Measurements from ENCODE around the gene SLC47A1.
"Not testable (repeated sequence)": the region's sequence is repeated elsewhere in the genome, so short reads cannot be mapped to it uniquely, and the experiment has no call there.

SLC47A1 gene

GRCh38 chr17:19533718-19534561 is at the start of gene SLC47A1:
Gene SLC47A1, plus strand, starts transcription at chr17:19533854. Its CDS starts 86 bp downstream, at chr17:19533940.
- peak in 1 of 2 donors; percentile 6 for DNase-seq (ENCODE audit: low read depth in 1 of 2, low spot score in 1 of 2)

- no peak for DNase-seq (ENCODE audit: low read depth in 1 of 2, low spot score in 1 of 2)
Measured at GRCh38 chr17:19485800-19486340, 47.8 kb upstream of the SLC47A1 start.

GRCh38 chr17:19486351-19487023 is 47.2 kb upstream of the SLC47A1 start:
- DNase-seq (ENCODE audit: low read depth in 1 of 2, low spot score in 1 of 2) = no peak

GRCh38 chr17:19487024-19487600 is 46.5 kb upstream of the SLC47A1 start:
- no peak for DNase-seq (ENCODE audit: low read depth in 1 of 2, low spot score in 1 of 2)

- no peak for DNase-seq (ENCODE audit: low read depth in 1 of 2, low spot score in 1 of 2)
Measured at GRCh38 chr17:19492141-19492540, 41.5 kb upstream of the SLC47A1 start.

- DNase-seq (ENCODE audit: low read depth in 1 of 2, low spot score in 1 of 2) = no peak
Measured at GRCh38 chr17:19494961-19495806, 38.5 kb upstream of the SLC47A1 start.

GRCh38 chr17:19495828-19496528 is 37.7 kb upstream of the SLC47A1 start:
- no peak for DNase-seq (ENCODE audit: low read depth in 1 of 2, low spot score in 1 of 2)

GRCh38 chr17:19497624-19498023 is 36.0 kb upstream of the SLC47A1 start:
- no peak for DNase-seq (ENCODE audit: low read depth in 1 of 2, low spot score in 1 of 2)

- no peak for DNase-seq (ENCODE audit: low read depth in 1 of 2, low spot score in 1 of 2)
Measured at GRCh38 chr17:19501219-19501618, 32.4 kb upstream of the SLC47A1 start.

- DNase-seq (ENCODE audit: low read depth in 1 of 2, low spot score in 1 of 2) = no peak
Measured at GRCh38 chr17:19502517-19502916, 31.1 kb upstream of the SLC47A1 start.

GRCh38 chr17:19505561-19505960 is 28.1 kb upstream of the SLC47A1 start:
- not testable (repeated sequence) for DNase-seq (ENCODE audit: low read depth in 1 of 2, low spot score in 1 of 2)

GRCh38 chr17:19507775-19508576 is 25.7 kb upstream of the SLC47A1 start:
- peak; percentile 75 to 78 for DNase-seq (ENCODE audit: low read depth in 1 of 2, low spot score in 1 of 2)

- no peak for DNase-seq (ENCODE audit: low read depth in 1 of 2, low spot score in 1 of 2)
Measured at GRCh38 chr17:19508577-19508867, 25.1 kb upstream of the SLC47A1 start.

- DNase-seq (ENCODE audit: low read depth in 1 of 2, low spot score in 1 of 2) = not testable (repeated sequence)
Measured at GRCh38 chr17:19509281-19509852, 24.3 kb upstream of the SLC47A1 start.

GRCh38 chr17:19510903-19511302 is 22.8 kb upstream of the SLC47A1 start:
- DNase-seq (ENCODE audit: low read depth in 1 of 2, low spot score in 1 of 2) = no peak

- peak; percentile 31 to 45 for DNase-seq (ENCODE audit: low read depth in 1 of 2, low spot score in 1 of 2)
Measured at GRCh38 chr17:19513897-19514488, 19.7 kb upstream of the SLC47A1 start.

- DNase-seq (ENCODE audit: low read depth in 1 of 2, low spot score in 1 of 2) = no peak
Measured at GRCh38 chr17:19517699-19518098, 16.0 kb upstream of the SLC47A1 start.

GRCh38 chr17:19519388-19520291 is 14.0 kb upstream of the SLC47A1 start:
- not testable (repeated sequence) for DNase-seq (ENCODE audit: low read depth in 1 of 2, low spot score in 1 of 2)
